HS-27A (cell line): ENCODE results near the gene BICRAL.
"Not testable (repeated sequence)": the region's sequence is repeated elsewhere in the genome, so short reads cannot be mapped to it uniquely, and the experiment has no call there.

ENCODE experiments used
- DNase-seq: peaks from one replicate; pipeline ENCODE4 v3.0.0-alpha.2; 2012; ENCODE audit warnings: low read depth, missing footprints

The BICRAL gene

GRCh38 chr6:42764911-42765648, 16.8 kb upstream of the BICRAL start:
- DNase-seq: no peak

GRCh38 chr6:42766163-42766670, 15.6 kb upstream of the BICRAL start:
- DNase-seq: peak; percentile 80

- DNase-seq: no peak
Measured at GRCh38 chr6:42769051-42769450, 12.8 kb upstream of the BICRAL start.

GRCh38 chr6:42769836-42770235, 12.0 kb upstream of the BICRAL start:
- DNase-seq: no peak

GRCh38 chr6:42771741-42772100, 10.1 kb upstream of the BICRAL start:
- no peak for DNase-seq

GRCh38 chr6:42774201-42774600, 7.7 kb upstream of the BICRAL start:
- no peak for DNase-seq

- not testable (repeated sequence) for DNase-seq
Measured at GRCh38 chr6:42774821-42775487, 6.9 kb upstream of the BICRAL start.

GRCh38 chr6:42777126-42777822, 4.6 kb upstream of the BICRAL start:
- DNase-seq: no peak

GRCh38 chr6:42778122-42778521, 3.7 kb upstream of the BICRAL start:
- no peak for DNase-seq

- DNase-seq: no peak
Measured at GRCh38 chr6:42779521-42779920, 2.3 kb upstream of the BICRAL start.

GRCh38 chr6:42781546-42781795, 381 bp upstream of the BICRAL start:
- no peak for DNase-seq

- peak; percentile 73 for DNase-seq
Measured at GRCh38 chr6:42782689-42783176, 881 bp downstream of the BICRAL start.

- DNase-seq: peak; percentile 60
Measured at GRCh38 chr6:42783177-42783875, 1.5 kb downstream of the BICRAL start.

GRCh38 chr6:42783876-42784642, 2.2 kb downstream of the BICRAL start:
- DNase-seq: no peak

GRCh38 chr6:42784717-42785498, 3.1 kb downstream of the BICRAL start:
- no peak for DNase-seq

- no peak for DNase-seq
Measured at GRCh38 chr6:42786525-42786985, 4.7 kb downstream of the BICRAL start.

GRCh38 chr6:42787063-42787472, 5.2 kb downstream of the BICRAL start:
- no peak for DNase-seq

GRCh38 chr6:42788671-42789070, 6.8 kb downstream of the BICRAL start:
- no peak for DNase-seq

GRCh38 chr6:42790549-42791181, 8.8 kb downstream of the BICRAL start:
- no peak for DNase-seq

- no peak for DNase-seq
Measured at GRCh38 chr6:42791706-42792320, 10.0 kb downstream of the BICRAL start.
